Gastroesophageal sphincter (tissue), 3 donors: Measurements from ENCODE around the gene SSBP3.

Experiments used
- EP300 ChIP-seq: sonication (generic); formaldehyde crosslinking; IDR thresholded peaks from one replicate; pipeline ENCODE4 v1.6.1; 2017; ENCODE audit warnings: antibody characterized with exemption, mild to moderate bottlenecking
- POLR2A ChIP-seq, 2 donors: fragments of 450-650 bp; IDR thresholded peaks; one replicate each; pipeline ENCODE4 v1.6.1; 2017; ENCODE audit warnings: antibody characterized with exemption in 2 of 2, mild to moderate bottlenecking in 2 of 2, moderate library complexity in 1 of 2
- POLR2AphosphoS5 ChIP-seq: sonication (generic); formaldehyde crosslinking; IDR thresholded peaks from one replicate; pipeline ENCODE4 v1.6.1; 2017; ENCODE audit warnings: antibody characterized with exemption
- TF ChIP-seq, protein P1 (sequence below), 4 experiments: fragments of 200-600 bp in 2 of 4; fragments of 450-650 bp in 2 of 4; sonication (generic) in 1 of 4; IDR thresholded peaks; one replicate each; pipeline ENCODE4 v1.5.1; 2017 to 2019; ENCODE audit warnings: antibody characterized with exemption in 4 of 4, mild to moderate bottlenecking in 2 of 4, moderate library complexity in 2 of 4

DNA sequence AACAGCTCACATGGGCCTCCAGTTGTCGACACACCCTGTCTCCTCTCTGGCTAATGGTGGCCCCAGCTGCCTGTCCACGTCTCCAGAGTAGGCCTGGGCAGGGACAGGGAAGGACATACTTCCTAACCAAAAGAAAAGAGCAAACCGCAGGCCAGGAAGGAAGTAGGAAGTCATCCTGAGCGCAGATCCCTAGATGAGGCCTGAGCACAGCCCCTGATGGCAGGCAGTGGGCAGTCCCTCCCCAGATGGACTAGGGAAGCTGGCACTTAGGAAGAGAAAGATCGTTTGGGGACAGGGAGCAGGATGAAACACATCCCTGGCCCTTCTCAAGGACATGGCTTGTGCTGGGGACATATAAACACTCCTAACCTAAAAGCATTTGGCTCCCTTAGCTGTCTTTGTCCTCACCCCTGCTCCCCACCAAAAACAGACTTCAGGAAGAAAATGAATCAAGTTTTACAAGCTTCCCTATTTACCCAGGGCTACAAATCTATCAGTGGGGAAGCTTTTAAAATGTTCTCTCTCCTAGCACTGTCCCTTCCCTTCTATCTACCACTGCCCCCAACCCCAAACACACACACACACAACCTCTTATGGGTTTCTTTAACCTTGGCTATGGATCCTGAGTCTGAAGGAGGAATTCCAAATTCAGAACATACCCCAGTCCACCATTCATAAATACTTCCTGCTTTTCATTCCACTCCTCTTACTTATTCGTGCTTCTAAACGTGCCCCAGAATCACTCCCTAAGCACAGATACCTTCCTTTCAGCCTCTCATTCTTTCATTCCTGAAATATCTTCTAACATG is 21.1 kb downstream of the SSBP3 start:
- TF ChIP-seq POLR2AphosphoS5, result no peak
- TF ChIP-seq, protein P1, sequence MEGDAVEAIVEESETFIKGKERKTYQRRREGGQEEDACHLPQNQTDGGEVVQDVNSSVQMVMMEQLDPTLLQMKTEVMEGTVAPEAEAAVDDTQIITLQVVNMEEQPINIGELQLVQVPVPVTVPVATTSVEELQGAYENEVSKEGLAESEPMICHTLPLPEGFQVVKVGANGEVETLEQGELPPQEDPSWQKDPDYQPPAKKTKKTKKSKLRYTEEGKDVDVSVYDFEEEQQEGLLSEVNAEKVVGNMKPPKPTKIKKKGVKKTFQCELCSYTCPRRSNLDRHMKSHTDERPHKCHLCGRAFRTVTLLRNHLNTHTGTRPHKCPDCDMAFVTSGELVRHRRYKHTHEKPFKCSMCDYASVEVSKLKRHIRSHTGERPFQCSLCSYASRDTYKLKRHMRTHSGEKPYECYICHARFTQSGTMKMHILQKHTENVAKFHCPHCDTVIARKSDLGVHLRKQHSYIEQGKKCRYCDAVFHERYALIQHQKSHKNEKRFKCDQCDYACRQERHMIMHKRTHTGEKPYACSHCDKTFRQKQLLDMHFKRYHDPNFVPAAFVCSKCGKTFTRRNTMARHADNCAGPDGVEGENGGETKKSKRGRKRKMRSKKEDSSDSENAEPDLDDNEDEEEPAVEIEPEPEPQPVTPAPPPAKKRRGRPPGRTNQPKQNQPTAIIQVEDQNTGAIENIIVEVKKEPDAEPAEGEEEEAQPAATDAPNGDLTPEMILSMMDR (IDR thresholded peaks at IDR 0.05), result no peak
- TF ChIP-seq POLR2A (IDR thresholded peaks at IDR 0.05), result no peak
- no peak for TF ChIP-seq EP300
